KMS-11 (cell line): ENCODE measurements around the gene CLTA.

Experiments used
- H2AFZ ChIP-seq: fragments of 200-600 bp; sonication (generic); 2 replicates; pipeline ENCODE4 v1.6.1; 2016; ENCODE audit warnings: antibody characterized with exemption, mixed run types, low read depth
- H3K27ac ChIP-seq: fragments of 200-600 bp; sonication (generic); 2 replicates; pipeline ENCODE4 v1.6.1; 2016; ENCODE audit warnings: mild to moderate bottlenecking, mixed run types
- H3K27me3 ChIP-seq: fragments of 200-600 bp; sonication (generic); 2 replicates; pipeline ENCODE4 v1.6.1; 2017; ENCODE audit warnings: mild to moderate bottlenecking, low read depth, mixed run types, moderate library complexity; ENCODE audit not compliant: insufficient read depth
- H3K36me3 ChIP-seq: fragments of 200-600 bp; sonication (generic); 2 replicates; pipeline ENCODE4 v1.6.1; 2017; ENCODE audit warnings: mild to moderate bottlenecking, mixed run types; ENCODE audit not compliant: insufficient read depth
- H3K4me1 ChIP-seq: fragments of 200-600 bp; sonication (generic); 2 replicates; pipeline ENCODE4 v1.6.1; 2016; ENCODE audit warnings: mild to moderate bottlenecking, low read depth, mixed run types; ENCODE audit not compliant: poor library complexity, severe bottlenecking
- H3K4me2 ChIP-seq: fragments of 200-600 bp; sonication (generic); 2 replicates; pipeline ENCODE4 v1.7.0; 2016; ENCODE audit warnings: mild to moderate bottlenecking, mixed run types
- H3K4me3 ChIP-seq: fragments of 200-600 bp; sonication (generic); IDR thresholded peaks from 2 replicates; pipeline ENCODE4 v1.6.1; 2017; ENCODE audit warnings: low read depth, low read length, mixed read lengths; ENCODE audit not compliant: insufficient read depth
- H3K79me2 ChIP-seq: fragments of 200-600 bp; sonication (generic); 2 replicates; pipeline ENCODE4 v1.6.1; 2016; ENCODE audit warnings: low read depth, mixed run types; ENCODE audit not compliant: insufficient read depth
- H3K9ac ChIP-seq: fragments of 200-600 bp; sonication (generic); 2 replicates; pipeline ENCODE4 v1.6.1; 2016; ENCODE audit warnings: mild to moderate bottlenecking, mixed run types
- H4K20me1 ChIP-seq: fragments of 200-600 bp; sonication (generic); 2 replicates; pipeline ENCODE4 v1.6.1; 2016; ENCODE audit warnings: mild to moderate bottlenecking, mixed run types; ENCODE audit not compliant: insufficient read depth
- CTCF ChIP-seq: fragments of 200-600 bp; sonication (generic); conservative IDR thresholded peaks from 2 replicates; pipeline ENCODE4 v1.6.1; 2017; ENCODE audit warnings: low read depth, mild to moderate bottlenecking, antibody characterized with exemption, low read length, moderate library complexity, mixed read lengths

CLTA gene

GRCh38 chr9:36204906-36205547 is 14.3 kb downstream of the CLTA start:
- H3K27ac ChIP-seq, result no peak overlapping the region
- H4K20me1 ChIP-seq, result no peaks in the 10 kb centered on the region
- peaks cover 10% of the 10 kb centered on the region; the same call in 1 of the 2 replicates for H3K36me3 ChIP-seq
- H3K4me2 ChIP-seq, result no peak overlapping the region
- H2AFZ ChIP-seq, result no peak overlapping the region
- TF ChIP-seq CTCF, result 0 out of 2 replicates have a peak, but pooled peaks have one; percentile 13
- H3K27me3 ChIP-seq, result no peaks in the 10 kb centered on the region
- H3K4me1 ChIP-seq, result peaks cover 42% of the 10 kb centered on the region
- peaks cover 22% of the 10 kb centered on the region; the same call in 1 of the 2 replicates for H3K79me2 ChIP-seq
- no peak overlapping the region for H3K9ac ChIP-seq
- H3K4me3 ChIP-seq, result no peak overlapping the region

- H2AFZ ChIP-seq, result no peak overlapping the region
- H3K9ac ChIP-seq, result no peak overlapping the region
- TF ChIP-seq CTCF, result no peak
- H4K20me1 ChIP-seq, result no peaks in the 10 kb centered on the region
- peaks cover 12% of the 10 kb centered on the region; the same call in 1 of the 2 replicates for H3K36me3 ChIP-seq
- peaks cover 29% of the 10 kb centered on the region; the same call in 1 of the 2 replicates for H3K79me2 ChIP-seq
- H3K4me2 ChIP-seq, result no peak overlapping the region
- H3K4me3 ChIP-seq, result no peak overlapping the region
- peaks cover 26% of the 10 kb centered on the region for H3K4me1 ChIP-seq
- no peaks in the 10 kb centered on the region for H3K27me3 ChIP-seq
- H3K27ac ChIP-seq, result peak overlapping the region; percentile 29; the same call in 1 of the 2 replicates
Measured at GRCh38 chr9:36207016-36207415, 16.3 kb downstream of the CLTA start.

- H3K9ac ChIP-seq, result no peak overlapping the region
- no peaks in the 10 kb centered on the region for H4K20me1 ChIP-seq
- peaks cover 29% of the 10 kb centered on the region; the same call in 1 of the 2 replicates for H3K79me2 ChIP-seq
- peak overlapping the region; percentile 29; the same call in 1 of the 2 replicates for H3K27ac ChIP-seq
- H3K4me3 ChIP-seq, result no peak overlapping the region
- H3K4me1 ChIP-seq, result peaks cover 26% of the 10 kb centered on the region
- no peaks in the 10 kb centered on the region for H3K27me3 ChIP-seq
- no peak overlapping the region for H3K4me2 ChIP-seq
- H2AFZ ChIP-seq, result no peak overlapping the region
- peaks cover 12% of the 10 kb centered on the region; the same call in 1 of the 2 replicates for H3K36me3 ChIP-seq
- no peak for TF ChIP-seq CTCF
Measured at GRCh38 chr9:36207546-36208012, 16.9 kb downstream of the CLTA start.

- Histone ChIP-seq H3K4me1 (peaks cover 26% of the 10 kb centered on the region), H4K20me1 (no peaks in the 10 kb centered on the region; the same call in 1 of the 2 replicates), H3K27me3 (no peaks in the 10 kb centered on the region)
Measured at GRCh38 chr9:36208521-36209253, 18.0 kb downstream of the CLTA start.

More at GRCh38 chr9:36208521-36209253, 18.0 kb downstream of the CLTA start:
- TF ChIP-seq CTCF, result no peak
- no peak overlapping the region; the same call in 1 of the 2 replicates for H3K27ac ChIP-seq
- no peak overlapping the region for H3K4me2 ChIP-seq
- H3K9ac ChIP-seq, result no peak overlapping the region
- H3K4me3 ChIP-seq, result no peak overlapping the region
- peaks cover 12% of the 10 kb centered on the region; the same call in 1 of the 2 replicates for H3K36me3 ChIP-seq
- peaks cover 29% of the 10 kb centered on the region; the same call in 1 of the 2 replicates for H3K79me2 ChIP-seq
- H2AFZ ChIP-seq, result no peak overlapping the region
